Neuron (in vitro differentiated cells): ENCODE results near the gene LARGE1.

Experiments
- H2AFZ ChIP-seq: one replicate; pipeline ENCODE4 v1.6.1; 2013; ENCODE audit warnings: low read depth, mild to moderate bottlenecking, inconsistent platforms, low read length, moderate library complexity
- H3K27me3 ChIP-seq: one replicate; pipeline ENCODE4 v1.6.1; 2013; ENCODE audit warnings: low read length; ENCODE audit not compliant: insufficient read depth
- H3K36me3 ChIP-seq: one replicate; pipeline ENCODE4 v1.6.1; 2013; ENCODE audit warnings: low read length; ENCODE audit not compliant: insufficient read depth
- H3K4me1 ChIP-seq: one replicate; pipeline ENCODE4 v1.6.1; 2013; ENCODE audit warnings: low read length; ENCODE audit not compliant: insufficient read depth
- H3K4me3 ChIP-seq: 2 replicates; pipeline ENCODE4 v1.5.1; 2013; ENCODE audit warnings: mild to moderate bottlenecking, low read length, moderate library complexity
- H3K9me3 ChIP-seq: one replicate; pipeline ENCODE4 v1.6.1; 2013; ENCODE audit warnings: low read length

LARGE1 gene

DNA sequence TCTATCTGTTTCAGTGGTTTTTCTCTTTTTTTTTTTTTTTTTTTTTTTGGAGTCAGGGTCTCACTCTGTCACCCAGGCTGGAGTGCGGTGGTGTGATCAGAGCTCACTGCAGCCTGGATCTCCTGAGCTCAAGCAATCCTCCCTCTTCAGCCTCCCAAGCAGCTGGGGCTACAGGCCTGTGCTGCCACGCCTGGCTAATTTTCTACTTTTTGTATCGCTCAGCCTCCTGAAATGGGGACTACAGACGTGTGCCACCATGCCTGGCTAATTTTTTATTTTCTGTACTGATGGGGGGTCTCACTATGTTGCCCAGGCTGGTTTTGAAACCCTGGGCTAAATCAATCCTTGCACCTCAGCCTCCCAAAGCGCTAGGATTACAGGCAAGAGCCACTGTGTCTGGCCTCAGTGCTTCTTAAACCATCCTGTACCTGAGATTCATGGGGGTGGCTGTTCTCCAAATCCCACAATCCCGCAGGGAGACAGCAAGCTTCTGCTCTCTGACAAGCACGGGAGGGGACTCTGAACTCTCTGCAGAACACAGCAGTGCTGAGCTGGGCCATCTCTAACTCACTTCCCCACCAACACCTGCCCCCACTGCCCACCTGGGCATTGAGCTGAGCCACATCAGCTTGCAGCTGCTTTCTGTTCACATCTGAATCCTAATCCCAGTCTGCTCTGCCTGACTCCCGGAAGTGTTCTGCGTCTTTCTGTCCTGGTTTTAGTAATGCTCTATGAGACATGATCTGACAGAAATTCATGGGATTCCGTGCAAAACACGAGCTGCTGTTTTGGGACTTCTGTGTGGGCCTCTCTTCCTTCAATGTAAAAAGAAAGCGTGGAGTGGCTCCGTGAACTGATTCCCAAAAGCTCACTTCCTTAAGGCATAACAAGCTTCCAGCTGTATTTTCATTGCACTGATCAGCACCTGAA lies 400.0 kb downstream of the LARGE1 start:
- Histone ChIP-seq H3K9me3 (peaks cover 6% of the 10 kb centered on the region), H3K4me3 (no peak overlapping the region), H3K4me1 (peaks cover 8% of the 10 kb centered on the region), H3K27me3 (no peaks in the 10 kb centered on the region), H2AFZ (no peak overlapping the region), H3K36me3 (peaks cover 3% of the 10 kb centered on the region)

DNA sequence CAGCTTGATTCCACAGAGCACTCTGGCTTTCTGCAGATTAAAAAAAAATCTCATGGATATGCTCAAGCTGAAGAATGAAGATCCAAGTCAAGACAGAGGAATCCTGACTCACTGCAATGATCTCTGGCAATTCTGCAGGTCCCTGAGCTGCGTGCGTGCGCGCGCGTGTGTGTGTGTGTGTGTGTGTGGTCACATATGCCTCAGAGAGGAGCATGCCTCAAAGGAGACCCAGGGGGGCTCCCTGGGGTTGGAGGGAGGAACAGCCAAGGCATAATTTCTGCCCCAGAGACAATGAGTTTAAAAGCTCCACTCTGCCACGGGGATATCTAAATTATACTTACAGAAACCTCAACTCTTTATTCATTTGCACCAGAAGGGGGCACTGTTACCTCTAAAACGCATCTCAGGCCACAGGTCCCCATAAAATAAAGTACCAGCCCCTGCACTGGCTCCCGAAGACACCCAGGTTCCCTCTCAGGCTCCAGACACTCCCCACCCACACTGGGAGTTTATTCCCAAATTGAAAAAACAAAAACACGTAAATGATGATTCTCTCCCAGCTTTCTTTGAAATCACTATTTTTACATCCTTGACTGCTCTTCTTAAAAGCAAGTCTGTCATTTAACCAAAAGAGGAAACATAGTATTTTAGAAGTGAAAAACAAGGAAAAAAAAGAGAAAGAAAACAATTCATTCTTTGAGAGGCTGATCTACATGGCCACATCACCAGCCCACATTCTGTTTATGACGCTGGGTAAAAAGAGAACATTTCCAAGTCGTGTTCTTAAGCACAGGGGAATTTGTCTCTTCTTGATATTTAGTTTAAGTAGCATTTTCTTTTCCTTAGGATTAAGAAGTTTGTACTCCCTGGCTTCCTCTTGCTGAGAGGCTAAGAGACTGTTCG lies 401.0 kb downstream of the LARGE1 start:
- Histone ChIP-seq H3K4me3 (no peak overlapping the region), H3K36me3 (peaks cover 3% of the 10 kb centered on the region), H3K9me3 (peaks cover 6% of the 10 kb centered on the region), H2AFZ (no peak overlapping the region), H3K27me3 (no peaks in the 10 kb centered on the region), H3K4me1 (peaks cover 8% of the 10 kb centered on the region)

DNA sequence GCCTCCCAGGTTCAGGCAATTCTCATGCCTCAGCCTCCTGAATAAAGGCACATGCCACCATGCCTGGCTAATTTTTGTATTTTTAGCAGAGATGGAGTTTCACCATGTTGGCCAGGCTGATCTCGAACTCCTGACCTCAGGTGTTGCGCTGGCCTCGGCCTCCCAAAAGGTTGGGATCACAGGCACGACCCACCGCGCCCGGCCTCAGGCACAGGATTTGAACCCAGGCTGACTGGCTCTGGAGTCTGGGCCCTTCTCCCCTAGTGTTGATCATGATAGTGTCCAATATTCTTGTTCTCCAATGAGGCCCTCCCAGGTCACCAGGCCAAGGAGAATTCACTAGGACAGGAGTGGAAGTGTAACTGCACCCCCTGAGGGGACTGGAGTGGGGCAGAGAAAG lies 401.9 kb downstream of the LARGE1 start:
- H2AFZ ChIP-seq: no peak overlapping the region
- no peaks in the 10 kb centered on the region for H3K27me3 ChIP-seq
- peaks cover 6% of the 10 kb centered on the region for H3K9me3 ChIP-seq
- H3K36me3 ChIP-seq: peaks cover 3% of the 10 kb centered on the region
- H3K4me3 ChIP-seq: no peak overlapping the region
- H3K4me1 ChIP-seq: peaks cover 9% of the 10 kb centered on the region

DNA sequence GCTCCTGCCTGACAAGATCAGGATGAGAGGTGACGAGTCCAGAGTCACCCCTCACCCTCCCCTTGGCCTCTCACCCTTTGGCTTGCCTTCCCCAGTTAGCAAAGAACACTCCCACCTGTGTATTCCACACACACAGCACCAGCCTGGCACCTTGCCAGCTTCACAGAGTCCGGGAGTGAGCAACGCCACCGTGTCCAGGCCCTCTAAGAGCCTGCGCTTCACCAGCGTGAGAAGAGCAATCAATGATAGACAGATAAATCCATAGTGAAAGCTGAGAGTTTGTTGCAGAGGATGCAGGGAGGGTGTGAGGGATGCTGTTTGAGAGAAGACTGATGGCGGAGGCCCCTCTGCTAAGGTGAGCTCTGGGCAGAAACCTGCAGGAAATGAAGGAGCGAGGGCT lies 404.5 kb downstream of the LARGE1 start:
- peaks cover 14% of the 10 kb centered on the region for H3K4me1 ChIP-seq
- no peaks in the 10 kb centered on the region for H3K9me3 ChIP-seq
- H3K27me3 ChIP-seq: no peaks in the 10 kb centered on the region
- H3K36me3 ChIP-seq: no peaks in the 10 kb centered on the region
- H2AFZ ChIP-seq: no peak overlapping the region
- no peak overlapping the region for H3K4me3 ChIP-seq

DNA sequence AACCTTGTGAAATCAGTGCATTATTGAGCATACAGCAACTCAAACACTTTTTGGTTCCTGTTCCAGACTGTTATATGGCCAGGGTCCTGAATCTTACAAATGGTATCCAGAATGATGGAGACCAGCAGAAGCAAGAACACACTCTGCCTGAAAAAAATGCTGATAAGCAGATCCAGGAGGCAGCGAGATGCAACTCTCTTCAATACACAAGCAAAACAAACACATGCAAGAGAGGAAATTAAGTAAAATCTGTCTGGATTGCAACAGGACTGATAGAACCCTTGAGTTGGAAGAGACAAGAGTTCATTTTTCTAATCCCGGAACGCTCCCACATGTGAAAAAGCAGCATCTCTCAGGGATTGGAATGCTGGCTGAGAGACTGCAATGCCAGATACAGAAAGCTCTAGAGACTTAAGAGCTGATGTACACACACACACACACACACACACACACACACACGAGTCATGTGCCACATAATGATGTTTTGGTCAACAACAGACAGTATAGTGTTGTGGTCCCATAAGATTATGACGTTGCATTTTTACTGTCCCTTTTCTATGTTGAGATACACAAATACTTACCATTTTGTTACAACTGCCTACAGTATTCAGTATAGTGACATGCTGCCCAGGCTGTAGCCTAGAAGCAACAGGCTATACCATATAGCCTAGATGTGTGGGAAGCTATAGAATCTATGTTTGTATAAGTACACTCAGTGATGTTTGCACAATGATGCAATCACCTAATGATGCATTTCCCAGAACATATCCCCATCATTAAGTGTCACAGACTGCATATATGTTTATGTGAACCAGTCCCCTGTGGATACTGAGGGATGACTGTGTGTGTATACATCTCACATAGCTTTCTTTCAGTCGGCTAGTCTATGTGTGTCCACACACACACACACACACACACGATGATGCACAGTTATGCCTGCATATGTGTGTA lies 406.6 kb downstream of the LARGE1 start:
- Histone ChIP-seq H2AFZ (no peak overlapping the region), H3K4me1 (peaks cover 7% of the 10 kb centered on the region), H3K9me3 (no peaks in the 10 kb centered on the region), H3K4me3 (no peak overlapping the region), H3K36me3 (no peaks in the 10 kb centered on the region), H3K27me3 (no peaks in the 10 kb centered on the region)

DNA sequence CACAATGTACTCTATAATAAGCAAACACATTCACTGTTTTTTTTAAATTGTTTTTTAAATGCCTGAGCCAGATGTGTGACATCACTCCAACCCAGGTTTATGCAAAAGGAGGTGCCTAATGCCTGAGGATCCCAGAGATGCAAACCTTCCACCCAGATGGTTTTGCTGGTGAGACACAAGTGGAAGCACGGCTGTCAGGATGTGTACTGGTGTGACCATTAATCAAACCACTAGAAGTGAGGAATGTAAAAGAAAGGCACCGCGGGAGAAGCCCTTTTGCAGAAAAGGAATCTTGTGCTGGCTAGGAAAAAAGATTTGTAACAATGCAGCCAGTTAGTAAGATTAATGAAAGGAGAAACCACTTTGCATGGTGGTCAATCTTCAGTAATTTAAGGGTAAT lies 407.4 kb downstream of the LARGE1 start:
- Histone ChIP-seq H3K9me3 (no peaks in the 10 kb centered on the region), H2AFZ (no peak overlapping the region), H3K4me1 (peaks cover 7% of the 10 kb centered on the region), H3K4me3 (no peak overlapping the region), H3K27me3 (no peaks in the 10 kb centered on the region), H3K36me3 (no peaks in the 10 kb centered on the region)

DNA sequence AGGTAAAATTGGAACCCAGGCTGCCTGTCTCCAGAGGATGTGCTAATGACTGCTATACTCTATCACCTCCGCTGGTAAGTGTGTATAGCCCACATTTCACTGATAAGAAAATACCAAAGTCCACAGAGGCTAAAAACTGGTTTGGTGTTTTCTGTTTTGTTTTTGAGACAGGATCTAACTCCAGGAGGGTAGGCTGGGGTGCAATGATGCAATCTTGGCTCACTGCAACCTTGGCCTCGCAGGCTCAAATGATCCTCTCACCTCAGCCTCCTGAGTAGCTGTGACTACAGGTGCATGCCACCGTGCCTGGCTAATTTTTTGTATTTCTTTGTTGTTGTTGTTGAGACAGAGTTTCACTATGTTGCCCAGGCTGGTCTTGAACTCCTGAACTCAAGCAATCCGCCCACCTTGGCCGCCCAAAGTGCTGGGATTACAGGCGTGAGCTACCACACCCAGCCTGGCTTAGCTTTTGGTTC lies 409.8 kb downstream of the LARGE1 start:
- H2AFZ ChIP-seq: no peak overlapping the region
- no peaks in the 10 kb centered on the region for H3K36me3 ChIP-seq
- no peak overlapping the region for H3K4me3 ChIP-seq
- H3K4me1 ChIP-seq: peaks cover 7% of the 10 kb centered on the region
- no peaks in the 10 kb centered on the region for H3K9me3 ChIP-seq
- no peaks in the 10 kb centered on the region for H3K27me3 ChIP-seq

DNA sequence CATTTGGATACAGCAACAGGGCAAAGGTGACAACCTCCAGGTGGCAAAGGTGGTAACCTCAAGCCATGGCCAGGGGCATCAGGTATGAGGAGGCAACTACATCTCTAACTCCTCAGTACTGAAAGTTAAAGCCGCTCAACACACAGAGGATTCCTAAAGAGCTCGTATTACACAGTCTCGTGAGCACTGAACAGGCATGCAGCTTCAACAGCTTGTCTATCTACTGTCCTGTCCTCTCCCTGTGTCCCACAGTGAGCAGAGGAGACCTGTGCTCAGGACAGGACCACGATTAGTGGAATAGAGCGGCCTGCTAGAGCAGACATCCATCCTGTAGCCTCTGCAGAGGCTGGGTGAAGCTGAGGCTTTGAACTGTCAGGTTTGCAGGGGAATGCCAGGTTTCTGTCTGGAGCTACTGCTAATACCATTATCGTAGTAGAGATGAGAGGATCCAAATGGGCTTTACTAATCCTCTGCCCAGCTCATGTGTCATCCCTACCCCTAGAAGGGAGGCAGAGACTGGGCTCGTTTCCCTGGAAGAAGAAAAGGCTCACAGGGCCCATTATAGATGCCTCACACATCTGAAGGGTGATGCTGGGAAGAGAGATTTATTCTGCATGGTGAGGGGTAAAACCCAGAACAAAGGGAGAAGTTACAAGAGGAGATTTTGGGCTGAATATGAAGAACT lies 415.2 kb downstream of the LARGE1 start:
- Histone ChIP-seq H3K36me3 (no peaks in the 10 kb centered on the region), H3K4me3 (no peak overlapping the region), H3K9me3 (no peaks in the 10 kb centered on the region), H2AFZ (no peak overlapping the region), H3K27me3 (no peaks in the 10 kb centered on the region), H3K4me1 (no peaks in the 10 kb centered on the region)

DNA sequence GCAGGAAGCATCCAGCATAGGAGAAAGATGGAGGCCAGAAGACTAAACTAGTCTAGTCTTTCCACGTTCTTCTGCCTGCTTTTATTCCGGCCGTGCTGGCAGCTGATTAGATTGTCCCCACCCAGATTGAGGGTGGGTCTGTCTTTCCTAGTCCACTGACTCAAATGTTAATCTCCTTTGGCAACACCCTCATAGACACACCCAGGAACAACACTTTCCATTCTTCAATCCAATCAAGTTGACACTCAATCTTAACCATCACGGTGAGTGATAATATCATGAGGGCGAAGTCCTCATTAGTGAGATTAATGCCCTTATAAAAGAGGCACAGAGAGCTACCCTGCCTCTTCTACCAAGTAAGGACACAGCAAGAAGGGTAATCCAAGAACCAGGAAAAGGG lies 424.2 kb downstream of the LARGE1 start:
- Histone ChIP-seq H3K4me1 (peaks cover 10% of the 10 kb centered on the region), H3K4me3 (no peak overlapping the region), H2AFZ (no peak overlapping the region), H3K27me3 (no peaks in the 10 kb centered on the region), H3K36me3 (no peaks in the 10 kb centered on the region), H3K9me3 (no peaks in the 10 kb centered on the region)

DNA sequence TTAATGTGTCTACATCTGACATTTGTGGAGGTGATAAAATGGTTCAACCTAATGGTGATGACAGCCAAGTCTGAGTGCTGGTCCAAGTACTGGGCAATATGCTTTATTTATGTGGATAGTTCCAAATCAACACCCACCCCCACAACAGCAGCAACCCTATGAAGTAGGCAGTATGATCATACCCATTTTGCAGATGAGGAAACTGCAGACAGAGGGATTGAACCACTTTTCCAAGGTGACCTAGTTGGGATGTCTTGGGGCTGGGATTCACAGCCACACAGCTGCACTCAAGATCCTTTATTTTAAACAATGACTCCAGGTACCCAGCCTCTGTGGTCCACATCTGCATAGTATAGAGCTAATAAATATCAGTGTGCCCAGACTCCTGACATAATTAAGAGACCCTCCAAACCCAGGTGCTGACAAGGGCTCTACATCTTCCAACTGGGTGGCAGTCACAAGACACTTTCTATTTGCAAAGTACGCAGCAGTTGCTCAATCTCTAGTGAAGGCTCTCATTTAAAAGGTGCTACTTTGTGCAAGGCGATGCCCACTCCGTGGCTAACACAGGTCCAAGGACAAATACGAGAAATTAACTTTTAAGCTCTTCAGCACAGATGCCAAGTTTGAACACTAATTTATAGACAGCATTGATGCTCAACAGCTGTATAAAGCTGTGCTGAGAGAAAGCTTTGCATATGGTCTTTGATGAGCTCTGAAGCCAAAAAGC lies 426.6 kb downstream of the LARGE1 start:
- Histone ChIP-seq H3K4me1 (peaks cover 10% of the 10 kb centered on the region), H2AFZ (no peak overlapping the region), H3K4me3 (no peak overlapping the region), H3K36me3 (no peaks in the 10 kb centered on the region), H3K9me3 (peaks cover 2% of the 10 kb centered on the region), H3K27me3 (no peaks in the 10 kb centered on the region)

DNA sequence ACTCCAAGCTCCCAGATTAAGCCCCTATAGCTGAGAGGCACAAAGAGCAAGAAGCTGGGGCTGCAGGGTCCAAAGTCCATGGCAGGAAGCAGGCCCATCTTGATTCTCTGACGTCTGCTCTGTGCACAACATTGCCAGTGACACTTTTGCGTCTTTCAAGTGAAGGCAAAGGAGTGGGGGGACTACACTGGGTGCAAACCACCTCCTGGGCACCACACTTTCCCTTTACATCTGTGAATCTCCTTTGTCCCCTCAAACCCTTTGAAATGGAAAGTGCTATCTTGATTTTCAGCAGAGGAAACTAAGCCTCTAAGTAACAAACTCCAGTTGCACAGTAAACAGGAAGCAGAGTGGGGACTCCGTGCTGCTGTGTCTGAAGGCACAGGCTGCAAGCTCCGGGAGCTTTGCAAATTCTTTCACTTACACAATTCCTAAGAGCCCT lies 428.0 kb downstream of the LARGE1 start:
- Histone ChIP-seq H2AFZ (no peak overlapping the region), H3K36me3 (no peaks in the 10 kb centered on the region), H3K27me3 (no peaks in the 10 kb centered on the region), H3K4me1 (peaks cover 10% of the 10 kb centered on the region), H3K4me3 (no peak overlapping the region), H3K9me3 (peaks cover 2% of the 10 kb centered on the region)
